Coronary artery (tissue), 2 donors: ENCODE data around the gene GMDS.
A peak's percentile ranks its signal among the peaks of the same experiment; 100 is the strongest.

Experiments used
- DNase-seq: peaks from one replicate; pipeline ENCODE4 v3.0.0-alpha.2; 2017; ENCODE audit warnings: low spot score
- H3K27ac ChIP-seq, 2 donors: fragments of 200-600 bp; sonication (generic); one replicate each; pipeline ENCODE4 v1.5.1; 2016 to 2019
- H3K4me3 ChIP-seq: fragments of 200-600 bp; sonication (generic); 2 replicates; pipeline ENCODE4 v1.5.1; 2016; ENCODE audit warnings: mild to moderate bottlenecking, moderate library complexity
- CTCF ChIP-seq: fragments of 200-600 bp; sonication (generic); IDR thresholded peaks from one replicate; pipeline ENCODE4 v1.5.1; 2019; ENCODE audit warnings: antibody characterized with exemption

GMDS gene

DNA sequence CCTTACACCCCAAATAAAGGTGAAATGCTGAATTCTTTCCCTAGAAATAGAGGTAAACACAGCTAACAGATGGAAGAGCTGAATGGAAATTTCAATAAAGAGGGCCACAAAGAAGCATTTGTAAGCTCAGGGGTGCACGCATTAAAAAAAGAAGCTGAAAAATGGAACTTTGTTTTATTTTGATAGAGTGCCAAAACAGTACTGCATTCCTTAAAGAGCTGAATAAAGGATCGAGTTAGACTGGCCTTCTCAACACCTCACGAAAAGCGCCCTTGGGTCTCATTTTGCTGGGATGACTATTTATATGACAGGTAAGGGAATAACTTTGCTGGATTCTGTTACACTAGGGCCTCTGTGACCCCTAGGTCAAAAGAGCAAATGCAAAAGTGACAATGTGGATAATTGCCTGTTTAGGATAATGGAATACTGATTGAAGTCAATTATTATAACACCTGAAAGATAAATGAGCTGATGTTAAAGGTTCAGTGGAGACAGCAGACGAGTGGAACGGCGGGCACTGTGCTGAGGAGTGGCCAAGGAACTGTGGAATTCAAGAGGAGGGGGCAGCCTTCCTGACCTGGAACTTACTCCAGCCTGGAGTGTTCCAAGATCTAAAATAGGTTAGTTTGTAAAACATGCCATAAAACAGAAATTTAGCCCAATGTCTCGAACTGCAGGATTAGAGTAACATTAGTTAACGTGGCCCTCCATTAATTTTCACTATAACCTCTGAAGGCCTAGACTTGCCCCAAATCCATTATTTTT is 467.3 kb downstream of the GMDS start:
- Histone ChIP-seq H3K4me3 (no peak overlapping the region), H3K27ac (peak overlapping the region; percentile 70 to 85)
- no peak for DNase-seq
- no peak for TF ChIP-seq CTCF

DNA sequence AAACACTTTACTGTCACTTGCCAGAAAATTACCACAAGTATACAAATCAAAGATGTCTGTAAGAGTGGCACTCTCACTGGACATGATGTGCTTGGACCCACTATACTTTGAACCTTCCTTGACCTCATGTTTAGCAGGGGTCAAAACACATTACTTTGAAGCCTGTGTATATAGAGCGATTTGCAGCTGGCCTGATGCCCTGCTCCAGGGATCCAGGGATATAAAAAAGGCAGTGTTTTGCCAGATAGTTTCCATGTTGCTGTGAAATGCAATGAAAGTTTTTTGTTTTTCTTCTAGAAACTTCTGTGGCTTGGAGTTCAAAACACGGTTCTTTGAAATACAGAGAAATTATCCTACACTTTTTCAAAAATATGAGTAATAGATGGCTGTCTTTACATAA is 470.0 kb downstream of the GMDS start:
- H3K4me3 ChIP-seq, result no peak overlapping the region
- no peak for DNase-seq
- TF ChIP-seq CTCF, result no peak

DNA sequence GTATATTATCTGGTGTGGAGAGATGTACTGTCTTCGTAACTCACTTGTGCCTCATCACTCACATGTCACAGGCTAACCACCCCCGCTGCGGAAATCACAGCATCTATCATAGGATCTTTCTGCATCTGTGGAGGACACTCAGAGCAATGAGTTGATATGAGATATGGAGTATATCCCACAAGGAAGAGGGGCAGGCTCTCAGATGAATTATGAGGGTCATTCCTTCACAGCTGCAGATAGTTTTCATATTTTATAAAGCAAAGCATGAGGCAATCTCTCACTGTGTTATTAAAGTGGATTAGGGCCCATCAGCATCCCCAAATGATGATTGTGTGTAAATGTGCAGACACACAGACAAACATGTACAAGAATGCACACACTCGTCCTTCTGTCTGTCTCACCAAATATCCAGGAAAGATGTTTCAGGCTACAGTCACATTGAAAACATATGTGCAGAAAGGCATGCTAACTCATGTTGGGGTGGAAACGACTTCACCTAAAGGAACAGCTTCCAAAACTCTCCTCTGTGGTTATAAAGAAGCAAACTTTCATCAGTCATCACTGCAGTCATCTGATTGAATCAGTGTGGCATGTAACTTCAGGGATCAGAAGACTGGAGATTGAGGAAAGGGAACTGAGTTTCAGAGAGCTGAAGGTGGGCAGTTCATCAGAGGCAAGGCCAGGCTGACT is 471.0 kb downstream of the GMDS start:
- no peak for TF ChIP-seq CTCF
- Histone ChIP-seq H3K27ac (no peak overlapping the region), H3K4me3 (no peak overlapping the region)
- no peak for DNase-seq

More for the DNA sequence above, 470.0 kb downstream of the GMDS start:
- H3K27ac ChIP-seq, result no peak overlapping the region

- no peak overlapping the region for H3K27ac ChIP-seq
- no peak for DNase-seq
- no peak for TF ChIP-seq CTCF
- no peak overlapping the region for H3K4me3 ChIP-seq
Observed at GRCh38 chr6:1773700-1774099, 471.7 kb downstream of the GMDS start.

DNA sequence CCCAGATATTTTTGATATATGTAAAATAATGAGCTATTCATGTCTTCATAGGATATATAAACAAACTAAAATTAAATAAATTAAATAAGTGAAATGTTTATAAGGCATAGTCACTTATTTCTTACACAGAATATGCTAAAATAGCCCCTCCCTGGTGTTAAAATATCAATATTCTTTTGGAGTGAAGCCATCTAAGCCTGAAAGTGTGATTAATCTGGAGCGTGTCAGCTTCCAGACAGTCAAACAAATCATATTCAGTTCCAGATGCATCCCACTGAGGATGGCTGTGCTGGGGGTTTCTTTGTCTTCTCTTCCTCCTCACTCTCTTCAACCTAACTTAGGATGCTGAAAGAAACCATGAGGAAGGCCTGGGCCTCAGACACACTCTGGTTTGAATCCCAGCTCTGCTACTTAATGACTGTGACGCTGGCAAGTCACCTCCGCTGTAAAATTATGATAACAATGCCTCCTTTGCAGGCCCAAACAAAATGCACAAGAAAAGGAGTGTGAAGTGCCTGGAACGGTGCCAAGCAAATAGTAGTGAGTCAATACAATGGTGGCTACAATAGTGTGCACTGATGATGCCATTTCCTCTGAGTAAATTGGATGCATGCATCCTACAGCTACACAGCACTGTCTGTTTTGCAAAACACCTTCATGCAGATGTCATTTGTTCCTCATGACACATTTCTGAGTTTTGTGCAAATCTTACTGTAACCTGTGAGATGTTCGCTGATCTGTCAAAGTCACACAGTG is 474.3 kb downstream of the GMDS start:
- DNase-seq, result no peak
- H3K27ac ChIP-seq, result no peak overlapping the region
- no peak for TF ChIP-seq CTCF
- H3K4me3 ChIP-seq, result no peak overlapping the region

DNA sequence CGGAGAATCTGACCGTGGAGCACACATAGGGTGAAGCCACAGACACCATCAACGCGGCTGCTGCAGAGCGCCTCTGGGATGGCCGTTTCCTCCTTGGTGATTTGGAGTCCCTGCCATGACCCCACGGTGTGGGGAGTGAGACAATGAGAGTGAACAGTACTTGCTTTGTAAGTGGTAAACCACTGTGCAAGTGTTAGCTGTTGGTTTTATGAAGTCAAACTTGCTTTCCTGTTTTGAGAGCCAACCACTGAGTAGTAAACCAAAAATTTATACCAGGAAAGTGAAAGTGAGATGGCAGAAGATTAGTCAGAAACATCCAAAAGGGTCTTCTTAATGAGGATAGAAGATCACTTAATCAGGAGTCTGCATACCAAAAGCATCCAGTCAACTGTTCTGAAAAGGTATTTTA is 475.0 kb downstream of the GMDS start:
- no peak for TF ChIP-seq CTCF
- H3K4me3 ChIP-seq, result no peak overlapping the region
- H3K27ac ChIP-seq, result no peak overlapping the region
- no peak for DNase-seq
